Gastroesophageal sphincter (tissue), 4 donors: Measurements from ENCODE around the gene PSMB3. TPM values are rescaled to one million over a fixed set of nuclear protein-coding genes. Genes with fewer than 3 reads are reported as not detected.
A peak's percentile ranks its signal among the peaks of the same experiment; 100 is the strongest.

Experiments used
- ATAC-seq: fragments of 150-250 bp; one replicate; pipeline ENCODE4 v1.9.1; 2016; ENCODE audit warnings: mild to moderate bottlenecking, moderate library complexity
- H3K27ac ChIP-seq, 4 donors: fragments of 200-600 bp; sonication (generic) in 3 of 4; 1 replicate in 3 of 4; 2 replicates in 1 of 4; pipeline ENCODE4 v1.5.1; 2016 to 2019
- H3K27me3 ChIP-seq: fragments of 200-600 bp; sonication (generic); one replicate; pipeline ENCODE4 v1.5.1; 2019
- H3K36me3 ChIP-seq, 2 donors: fragments of 200-600 bp; sonication (generic); one replicate each; pipeline ENCODE4 v1.5.1; 2019; ENCODE audit warnings: control low read depth in 1 of 2
- H3K4me1 ChIP-seq, 3 donors: fragments of 200-600 bp; sonication (generic); 1 replicate in 2 of 3; 2 replicates in 1 of 3; pipeline ENCODE4 v1.5.1; 2016 to 2019; ENCODE audit warnings: control low read depth in 2 of 3
- H3K4me3 ChIP-seq, 2 donors: fragments of 200-600 bp; sonication (generic); one replicate each; pipeline ENCODE4 v1.5.1; 2019; ENCODE audit warnings: mild to moderate bottlenecking in 1 of 2, moderate library complexity in 1 of 2
- H3K9me3 ChIP-seq, 3 donors: fragments of 200-600 bp; sonication (generic); one replicate each; pipeline ENCODE4 v1.5.1; 2017 to 2019; ENCODE audit warnings: control low read depth in 2 of 3
- EP300 ChIP-seq: sonication (generic); formaldehyde crosslinking; IDR thresholded peaks from one replicate; pipeline ENCODE4 v1.6.1; 2017; ENCODE audit warnings: antibody characterized with exemption, mild to moderate bottlenecking
- POLR2A ChIP-seq, 2 donors: fragments of 450-650 bp; IDR thresholded peaks; one replicate each; pipeline ENCODE4 v1.6.1; 2017; ENCODE audit warnings: antibody characterized with exemption in 2 of 2, mild to moderate bottlenecking in 2 of 2, moderate library complexity in 1 of 2
- POLR2AphosphoS5 ChIP-seq: sonication (generic); formaldehyde crosslinking; IDR thresholded peaks from one replicate; pipeline ENCODE4 v1.6.1; 2017; ENCODE audit warnings: antibody characterized with exemption
- WGBS, 2 donors: methylation state at CpG; one replicate each; pipeline ENCODE4 v1.1.5; 2018; ENCODE audit warnings: low coverage in 1 of 2; 5-methylcytosine and 5-hydroxymethylcytosine counted together
- total RNA-seq, 4 donors: library from RNA; depleted of rRNA; stranded (reverse); fragments of >200 nt; gene quantifications; one replicate each; pipeline ENCODE4 v1.1.0, GENCODE V29; 2016
- TF ChIP-seq, protein P1 (sequence below), 4 experiments: fragments of 200-600 bp in 2 of 4; fragments of 450-650 bp in 2 of 4; sonication (generic) in 1 of 4; IDR thresholded peaks; one replicate each; pipeline ENCODE4 v1.5.1; 2017 to 2019; ENCODE audit warnings: antibody characterized with exemption in 4 of 4, mild to moderate bottlenecking in 2 of 4, moderate library complexity in 2 of 4

PSMB3 gene
- total RNA-seq, 4 donors from 2014 or later, result 107 to 123 (median 117) TPM

- no peak overlapping the region for H3K4me3 ChIP-seq
- H3K4me1 ChIP-seq, result peaks cover 0 to 21% (median 0%) of the 10 kb centered on the region in 3 donors
- WGBS, 2 donors, result 67% methylated on average over 1 of the region's 29 CpGs; no CpG with 5 or more reads in 1 of the 2 donors
- H3K36me3 ChIP-seq, result peaks cover 0 to 100% of the 10 kb centered on the region in 2 donors
- TF ChIP-seq POLR2AphosphoS5 (no peak), EP300 (no peak), POLR2A (IDR thresholded peaks at IDR 0.05) (no peak)
- H3K27ac ChIP-seq, result peak overlapping the region in 2 of 4 donors; percentile 26 to 35
- no peaks in the 10 kb centered on the region for H3K27me3 ChIP-seq
- no peak for ATAC-seq
- no peaks in the 10 kb centered on the region for H3K9me3 ChIP-seq
Observed at GRCh38 chr17:38719289-38719942, 33.1 kb upstream of the PSMB3 start.

GRCh38 chr17:38719943-38720641, 32.4 kb upstream of the PSMB3 start:
- Histone ChIP-seq H3K27me3 (no peaks in the 10 kb centered on the region), H3K4me1 (peaks cover 0 to 28% (median 3%) of the 10 kb centered on the region in 3 donors), H3K27ac (peak overlapping the region in 2 of 4 donors; percentile 26 to 35), H3K4me3 (no peak overlapping the region), H3K9me3 (no peaks in the 10 kb centered on the region), H3K36me3 (peaks cover 0 to 100% of the 10 kb centered on the region in 2 donors)
- TF ChIP-seq, protein P1, sequence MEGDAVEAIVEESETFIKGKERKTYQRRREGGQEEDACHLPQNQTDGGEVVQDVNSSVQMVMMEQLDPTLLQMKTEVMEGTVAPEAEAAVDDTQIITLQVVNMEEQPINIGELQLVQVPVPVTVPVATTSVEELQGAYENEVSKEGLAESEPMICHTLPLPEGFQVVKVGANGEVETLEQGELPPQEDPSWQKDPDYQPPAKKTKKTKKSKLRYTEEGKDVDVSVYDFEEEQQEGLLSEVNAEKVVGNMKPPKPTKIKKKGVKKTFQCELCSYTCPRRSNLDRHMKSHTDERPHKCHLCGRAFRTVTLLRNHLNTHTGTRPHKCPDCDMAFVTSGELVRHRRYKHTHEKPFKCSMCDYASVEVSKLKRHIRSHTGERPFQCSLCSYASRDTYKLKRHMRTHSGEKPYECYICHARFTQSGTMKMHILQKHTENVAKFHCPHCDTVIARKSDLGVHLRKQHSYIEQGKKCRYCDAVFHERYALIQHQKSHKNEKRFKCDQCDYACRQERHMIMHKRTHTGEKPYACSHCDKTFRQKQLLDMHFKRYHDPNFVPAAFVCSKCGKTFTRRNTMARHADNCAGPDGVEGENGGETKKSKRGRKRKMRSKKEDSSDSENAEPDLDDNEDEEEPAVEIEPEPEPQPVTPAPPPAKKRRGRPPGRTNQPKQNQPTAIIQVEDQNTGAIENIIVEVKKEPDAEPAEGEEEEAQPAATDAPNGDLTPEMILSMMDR (IDR thresholded peaks at IDR 0.05), result no peak
- TF ChIP-seq POLR2A (IDR thresholded peaks at IDR 0.05) (no peak), EP300 (no peak), POLR2AphosphoS5 (no peak)
- no peak for ATAC-seq
- 73 to 75% methylated on average over 2 to 18 of the region's 39 CpGs for WGBS, 2 donors

DNA sequence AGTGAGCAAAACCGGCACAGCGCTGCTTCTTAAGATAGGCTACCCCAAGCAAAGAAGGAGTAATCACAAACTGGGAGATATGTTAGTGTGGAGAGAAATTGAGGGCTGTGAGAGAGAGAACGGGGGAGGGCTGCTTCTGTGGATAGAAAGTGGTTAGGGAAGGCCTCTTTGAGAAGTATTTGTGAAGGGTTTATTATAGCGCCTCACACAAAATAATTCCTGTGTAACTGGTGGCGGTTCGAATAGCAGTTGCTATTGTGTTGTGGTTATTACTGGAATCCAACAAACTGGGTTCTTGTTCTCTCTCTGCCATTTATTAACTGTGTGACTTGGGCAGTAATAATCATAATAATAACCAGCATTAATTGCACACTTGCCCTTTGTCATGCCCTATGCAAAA, 31.6 kb upstream of the PSMB3 start:
- Histone ChIP-seq H3K4me1 (peaks cover 0 to 34% (median 3%) of the 10 kb centered on the region in 3 donors), H3K4me3 (no peak overlapping the region), H3K27me3 (no peaks in the 10 kb centered on the region), H3K9me3 (no peaks in the 10 kb centered on the region), H3K27ac (peak overlapping the region in 1 of 4 donors; percentile 26), H3K36me3 (peaks cover 0 to 100% of the 10 kb centered on the region in 2 donors)
- 70 to 81% methylated on average over 4 to 6 of the region's 6 CpGs for WGBS, 2 donors
- ATAC-seq, result no peak
- TF ChIP-seq EP300 (no peak), POLR2AphosphoS5 (no peak), POLR2A (IDR thresholded peaks at IDR 0.05) (no peak)
- TF ChIP-seq, protein P1 (IDR thresholded peaks at IDR 0.05), result no peak

DNA sequence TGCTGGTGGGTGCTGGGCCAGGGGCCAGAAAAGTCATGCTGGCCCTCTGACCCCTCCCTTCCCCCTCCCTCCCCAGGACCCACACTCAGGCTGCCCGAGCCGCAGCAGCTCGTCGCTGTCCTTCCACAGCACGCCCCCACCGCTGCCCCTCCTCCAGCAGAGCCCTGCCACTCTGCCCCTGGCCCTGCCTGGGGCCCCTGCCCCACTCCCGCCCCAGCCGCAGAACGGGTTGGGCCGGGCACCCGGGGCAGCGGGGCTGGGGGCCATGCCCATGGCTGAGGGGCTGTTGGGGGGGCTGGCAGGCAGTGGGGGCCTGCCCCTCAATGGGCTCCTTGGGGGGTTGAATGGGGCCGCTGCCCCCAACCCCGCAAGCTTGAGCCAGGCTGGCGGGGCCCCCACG, 30.7 kb upstream of the PSMB3 start:
- H3K4me1 ChIP-seq, result peaks cover 0 to 34% (median 3%) of the 10 kb centered on the region in 3 donors
- H3K27me3 ChIP-seq, result no peaks in the 10 kb centered on the region
- no CpG with 5 or more reads among the region's 16 CpGs for WGBS, 2 donors
- H3K9me3 ChIP-seq, result no peaks in the 10 kb centered on the region
- peak overlapping the region in 2 of 4 donors; percentile 15 to 17 for H3K27ac ChIP-seq
- H3K4me3 ChIP-seq, result no peak overlapping the region
- H3K36me3 ChIP-seq, result peaks cover 0 to 94% of the 10 kb centered on the region in 2 donors
- TF ChIP-seq EP300, result no peak
- TF ChIP-seq POLR2A (IDR thresholded peaks at IDR 0.05), result no peak
- TF ChIP-seq POLR2AphosphoS5, result no peak
- TF ChIP-seq, protein P1 (IDR thresholded peaks at IDR 0.05), result no peak
- ATAC-seq, result no peak

DNA sequence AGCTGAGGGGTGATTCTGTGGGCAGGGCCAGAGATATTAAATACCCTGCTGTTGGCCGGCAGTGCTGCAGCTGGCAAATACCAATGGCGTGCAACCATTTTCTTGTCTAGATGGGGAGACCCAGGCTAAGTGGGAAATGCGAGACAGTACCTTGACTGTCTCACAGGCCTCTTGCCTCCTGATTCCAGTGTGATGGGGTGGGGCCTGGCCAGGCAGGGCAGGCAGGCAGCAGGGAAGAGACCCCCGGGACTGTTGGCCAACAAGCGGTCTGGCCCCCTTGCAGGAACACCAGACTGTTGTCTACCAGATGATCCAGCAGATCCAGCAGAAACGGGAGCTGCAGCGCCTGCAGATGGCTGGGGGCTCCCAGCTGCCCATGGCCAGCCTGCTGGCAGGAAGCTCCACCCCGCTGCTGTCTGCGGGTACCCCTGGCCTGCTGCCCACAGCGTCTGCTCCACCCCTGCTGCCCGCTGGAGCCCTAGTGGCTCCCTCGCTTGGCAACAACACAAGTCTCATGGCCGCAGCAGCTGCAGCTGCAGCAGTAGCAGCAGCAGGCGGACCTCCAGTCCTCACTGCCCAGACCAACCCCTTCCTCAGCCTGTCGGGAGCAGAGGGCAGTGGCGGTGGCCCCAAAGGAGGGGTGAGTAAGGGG, 28.1 kb upstream of the PSMB3 start:
- Histone ChIP-seq H3K27me3 (no peaks in the 10 kb centered on the region), H3K27ac (peak overlapping the region in 1 of 4 donors; percentile 40), H3K4me3 (no peak overlapping the region), H3K9me3 (no peaks in the 10 kb centered on the region), H3K36me3 (peaks cover 0 to 75% of the 10 kb centered on the region in 2 donors), H3K4me1 (peaks cover 0 to 42% (median 5%) of the 10 kb centered on the region in 3 donors)
- peak; percentile 40 for ATAC-seq
- 55 to 78% methylated on average over 2 to 6 of the region's 16 CpGs for WGBS, 2 donors
- TF ChIP-seq EP300, result no peak
- TF ChIP-seq, protein P1 (IDR thresholded peaks at IDR 0.05), result no peak
- peak; percentile 9 for TF ChIP-seq POLR2AphosphoS5
- TF ChIP-seq POLR2A (IDR thresholded peaks at IDR 0.05), result no peak
